HFF-Myc (cell line): ENCODE measurements around the gene ADCY3.

Source experiments
- DNase-seq: peaks from one replicate; pipeline ENCODE4 v3.0.0-alpha.2; 2011; ENCODE audit warnings: low read depth; ENCODE audit errors: extremely low read depth
- H3K4me3 ChIP-seq: replicated peaks from 2 replicates; pipeline ENCODE4 v1.5.1; 2011; ENCODE audit warnings: low read depth, mild to moderate bottlenecking, control low read depth, low read length
- TF ChIP-seq, protein P1 (sequence below): IDR thresholded peaks from 2 replicates; pipeline ENCODE4 v1.5.1; 2012; ENCODE audit warnings: mild to moderate bottlenecking, low read depth, low read length, control low read depth; ENCODE audit errors: missing control alignments

Gene ADCY3

DNA sequence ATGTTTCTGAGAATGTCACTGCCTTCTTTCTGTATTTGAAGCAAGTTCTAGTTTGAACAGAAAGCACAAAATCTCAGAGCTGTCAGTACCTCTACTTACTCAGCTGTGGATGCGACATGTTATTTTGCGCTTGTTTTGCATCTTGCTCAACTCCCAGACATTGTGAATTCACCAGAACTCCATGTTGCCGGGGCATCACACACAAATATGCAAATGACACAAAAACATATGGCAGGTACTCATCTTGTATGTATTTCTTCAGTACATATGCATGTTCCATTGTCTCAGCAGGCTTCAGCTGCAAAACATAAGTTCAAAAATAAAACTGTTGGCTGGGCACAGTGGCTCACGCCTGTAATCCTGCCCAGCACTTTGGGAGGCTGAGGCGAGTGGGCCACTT lies 30.8 kb downstream of the ADCY3 start:
- DNase-seq, result no peak
- TF ChIP-seq, protein P1, sequence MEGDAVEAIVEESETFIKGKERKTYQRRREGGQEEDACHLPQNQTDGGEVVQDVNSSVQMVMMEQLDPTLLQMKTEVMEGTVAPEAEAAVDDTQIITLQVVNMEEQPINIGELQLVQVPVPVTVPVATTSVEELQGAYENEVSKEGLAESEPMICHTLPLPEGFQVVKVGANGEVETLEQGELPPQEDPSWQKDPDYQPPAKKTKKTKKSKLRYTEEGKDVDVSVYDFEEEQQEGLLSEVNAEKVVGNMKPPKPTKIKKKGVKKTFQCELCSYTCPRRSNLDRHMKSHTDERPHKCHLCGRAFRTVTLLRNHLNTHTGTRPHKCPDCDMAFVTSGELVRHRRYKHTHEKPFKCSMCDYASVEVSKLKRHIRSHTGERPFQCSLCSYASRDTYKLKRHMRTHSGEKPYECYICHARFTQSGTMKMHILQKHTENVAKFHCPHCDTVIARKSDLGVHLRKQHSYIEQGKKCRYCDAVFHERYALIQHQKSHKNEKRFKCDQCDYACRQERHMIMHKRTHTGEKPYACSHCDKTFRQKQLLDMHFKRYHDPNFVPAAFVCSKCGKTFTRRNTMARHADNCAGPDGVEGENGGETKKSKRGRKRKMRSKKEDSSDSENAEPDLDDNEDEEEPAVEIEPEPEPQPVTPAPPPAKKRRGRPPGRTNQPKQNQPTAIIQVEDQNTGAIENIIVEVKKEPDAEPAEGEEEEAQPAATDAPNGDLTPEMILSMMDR, result no peak
- no peak overlapping the region for H3K4me3 ChIP-seq

DNA sequence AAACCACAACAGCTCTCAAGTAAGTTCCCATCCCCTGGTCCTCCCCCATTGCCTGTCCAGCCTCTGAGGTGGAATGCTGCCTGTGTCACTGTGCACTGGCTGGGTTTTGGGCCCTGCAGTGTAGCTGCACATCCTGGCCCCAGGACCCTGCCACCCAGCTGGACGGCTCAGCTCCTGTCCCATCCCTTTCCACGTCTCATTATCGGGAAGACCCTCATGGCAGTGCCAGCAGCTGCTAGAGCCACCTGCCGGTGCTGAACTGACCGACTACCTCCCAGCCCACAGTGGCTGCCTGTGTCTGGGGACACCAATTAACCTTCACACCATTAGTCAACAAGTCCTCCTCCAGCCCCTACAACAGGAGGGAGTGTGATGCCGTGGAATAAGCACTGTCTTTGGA lies 31.9 kb downstream of the ADCY3 start:
- no peak for DNase-seq
- no peak overlapping the region for H3K4me3 ChIP-seq
- TF ChIP-seq, protein P1, result no peak

DNA sequence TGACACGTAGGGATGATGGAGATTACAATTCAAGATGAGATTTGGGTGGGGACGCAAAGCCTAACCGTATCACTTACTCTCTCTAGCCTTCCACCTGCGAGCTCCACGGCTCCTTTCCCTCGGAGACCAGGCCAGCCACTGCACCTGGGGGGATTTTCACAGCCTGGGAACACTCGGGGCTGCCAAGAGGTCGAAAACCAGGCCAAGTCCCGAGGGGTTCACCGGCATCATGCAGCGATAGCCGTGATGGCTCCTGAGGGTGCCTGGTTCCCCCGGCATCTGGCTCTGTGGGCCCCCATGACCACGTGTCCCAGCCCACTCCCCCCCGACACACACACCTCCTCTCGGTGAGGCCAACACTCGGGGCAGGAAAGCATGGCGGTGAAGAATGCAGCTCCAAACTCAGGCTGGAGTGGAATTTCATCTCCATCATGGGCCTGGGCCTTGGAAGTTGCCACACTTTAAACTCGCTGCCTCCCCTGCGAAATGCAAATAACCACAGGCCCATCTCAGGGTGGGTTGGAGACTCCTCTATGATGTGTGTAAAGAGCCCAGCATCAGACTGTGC lies 32.6 kb downstream of the ADCY3 start:
- no peak overlapping the region for H3K4me3 ChIP-seq
- TF ChIP-seq, protein P1, result no peak
- DNase-seq, result no peak

DNA sequence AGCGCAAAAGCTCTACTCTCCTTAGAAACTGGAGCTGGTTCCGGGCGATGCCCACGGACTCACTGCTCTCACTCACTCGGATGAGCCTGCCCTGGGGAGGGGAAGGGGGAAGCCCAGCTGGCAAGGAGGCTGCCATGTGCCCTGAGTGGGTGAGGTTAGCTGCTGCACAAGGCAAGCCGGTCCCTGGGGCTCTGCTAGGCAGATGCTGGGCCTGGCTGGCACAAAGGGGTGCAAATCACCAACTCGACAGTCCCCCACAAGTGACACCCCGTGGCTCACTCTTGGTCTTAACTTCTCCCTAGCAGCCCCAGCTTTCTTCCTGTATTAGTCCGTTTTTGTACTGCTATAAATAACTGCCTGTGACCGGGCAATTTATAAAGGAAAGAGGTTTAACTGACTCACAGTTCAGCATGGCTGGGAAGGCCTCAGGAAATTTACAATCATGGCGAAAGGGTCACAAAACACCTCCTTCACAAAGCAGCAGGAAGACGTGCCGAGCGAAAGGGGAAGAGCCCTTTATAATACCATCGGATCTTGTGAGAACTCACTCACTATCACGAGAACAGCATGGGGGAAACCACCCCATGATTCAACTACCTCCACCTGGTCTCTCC lies 33.2 kb downstream of the ADCY3 start:
- DNase-seq, result no peak
- no peak overlapping the region for H3K4me3 ChIP-seq
- TF ChIP-seq, protein P1, result no peak

DNA sequence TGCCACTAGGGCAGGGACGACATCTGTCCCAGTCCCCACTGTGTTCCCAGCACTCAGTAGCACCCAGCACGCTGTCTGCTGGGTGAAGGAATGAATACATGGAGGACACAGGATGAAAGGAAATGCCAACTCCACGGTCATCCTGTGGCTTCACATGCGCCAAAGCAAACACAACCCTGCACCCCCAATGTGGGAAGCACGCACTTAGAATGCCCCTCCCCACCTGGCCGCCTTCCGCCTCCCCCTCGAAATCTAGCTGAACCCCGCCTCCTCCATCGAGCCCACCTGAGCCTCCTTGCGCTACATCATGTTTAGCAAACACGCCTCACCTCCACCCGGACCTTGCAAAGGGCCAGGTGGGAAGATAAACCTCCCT lies 33.9 kb downstream of the ADCY3 start:
- TF ChIP-seq, protein P1, result no peak
- DNase-seq, result no peak
- no peak overlapping the region for H3K4me3 ChIP-seq

DNA sequence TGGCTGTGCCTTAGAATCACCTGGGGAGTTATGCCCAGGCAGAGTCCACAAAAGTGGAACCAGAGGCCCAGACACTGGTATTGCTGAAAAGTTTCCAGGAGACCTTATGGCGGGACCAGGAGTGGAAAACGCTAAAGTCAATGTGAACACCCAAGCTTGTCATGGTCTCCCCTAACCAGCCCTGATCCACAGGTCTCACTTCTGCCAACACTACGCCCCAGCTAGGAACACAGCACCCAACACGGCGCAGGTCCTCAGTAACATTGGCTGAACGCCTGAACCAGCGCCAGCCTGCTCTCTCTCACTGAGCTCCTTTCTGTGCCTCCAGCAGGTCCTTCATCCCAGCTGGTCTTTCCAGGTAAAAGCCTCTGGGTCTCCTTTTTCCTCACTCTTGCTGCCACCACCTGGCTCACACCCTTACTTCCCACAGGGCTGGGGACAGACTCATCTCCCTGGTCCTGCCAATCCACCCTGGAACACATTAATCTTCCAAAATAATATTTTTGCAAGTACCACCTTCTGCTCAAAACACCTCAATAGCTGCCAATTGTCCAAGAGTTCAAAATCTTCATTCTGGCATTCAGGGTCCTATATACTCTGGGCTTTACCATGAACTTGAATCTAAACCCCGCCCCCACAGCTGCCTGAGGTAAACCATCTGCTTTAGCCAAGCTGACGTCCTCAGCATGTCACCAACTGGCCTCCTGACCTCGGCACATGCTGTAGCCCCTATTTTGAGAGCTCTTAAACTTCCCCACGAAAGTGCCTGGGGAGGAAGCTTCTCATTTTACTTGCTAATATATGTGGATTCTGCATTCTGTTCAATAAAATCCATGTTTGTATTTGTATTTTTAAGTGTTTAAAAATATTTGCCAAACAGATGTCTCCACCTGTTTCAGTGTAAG lies 34.6 kb downstream of the ADCY3 start:
- H3K4me3 ChIP-seq, result no peak overlapping the region
- TF ChIP-seq, protein P1, result no peak
- no peak for DNase-seq
